Measurements from ENCODE around the gene PCDH15.

Gene PCDH15

GRCh38 chr10:54702583-54703485 is 98.2 kb downstream of the PCDH15 start:
- DNase-seq = no peak

- no peak for DNase-seq
Observed at GRCh38 chr10:54691331-54691730, 109.7 kb downstream of the PCDH15 start.

- DNase-seq = no peak
Observed at GRCh38 chr10:54682554-54682953, 118.5 kb downstream of the PCDH15 start.

GRCh38 chr10:54681136-54681535 is 119.9 kb downstream of the PCDH15 start:
- DNase-seq = no peak

- no peak for DNase-seq
Observed at GRCh38 chr10:54667136-54667535, 133.9 kb downstream of the PCDH15 start.

GRCh38 chr10:54666192-54666591 is 134.8 kb downstream of the PCDH15 start:
- no peak for DNase-seq

- no peak for DNase-seq
Observed at GRCh38 chr10:54665095-54665494, 135.9 kb downstream of the PCDH15 start.

- DNase-seq = no peak
Observed at GRCh38 chr10:54660397-54660796, 140.6 kb downstream of the PCDH15 start.

GRCh38 chr10:54656643-54657042 is 144.4 kb downstream of the PCDH15 start:
- no peak for DNase-seq

- no peak for DNase-seq
Observed at GRCh38 chr10:54653518-54653917, 147.5 kb downstream of the PCDH15 start.

- DNase-seq = no peak
Observed at GRCh38 chr10:54650547-54650946, 150.5 kb downstream of the PCDH15 start.

GRCh38 chr10:54622017-54622416 is 179.0 kb downstream of the PCDH15 start:
- DNase-seq = no peak

- no peak for DNase-seq
Observed at GRCh38 chr10:54620352-54620751, 180.7 kb downstream of the PCDH15 start.

- no peak for DNase-seq
Observed at GRCh38 chr10:54614072-54614471, 187.0 kb downstream of the PCDH15 start.

GRCh38 chr10:54613162-54613561 is 187.9 kb downstream of the PCDH15 start:
- DNase-seq = no peak

- DNase-seq = no peak
Observed at GRCh38 chr10:54609423-54609822, 191.6 kb downstream of the PCDH15 start.

GRCh38 chr10:54607983-54608382 is 193.0 kb downstream of the PCDH15 start:
- DNase-seq = no peak

GRCh38 chr10:54594289-54594688 is 206.7 kb downstream of the PCDH15 start:
- DNase-seq = no peak

GRCh38 chr10:54587971-54588370 is 213.1 kb downstream of the PCDH15 start:
- no peak for DNase-seq

GRCh38 chr10:54585572-54585971 is 215.5 kb downstream of the PCDH15 start:
- DNase-seq = no peak

GRCh38 chr10:54577682-54578081 is 223.3 kb downstream of the PCDH15 start:
- no peak for DNase-seq

GRCh38 chr10:54576541-54576940 is 224.5 kb downstream of the PCDH15 start:
- DNase-seq = no peak

- no peak for DNase-seq
Observed at GRCh38 chr10:54559498-54559897, 241.5 kb downstream of the PCDH15 start.

- no peak for DNase-seq
Observed at GRCh38 chr10:54554028-54554427, 247.0 kb downstream of the PCDH15 start.

GRCh38 chr10:54550016-54550415 is 251.0 kb downstream of the PCDH15 start:
- no peak for DNase-seq
